Stimulated activated CD4-positive, alpha-beta T cell treated with anti-CD3 and anti-CD28 coated beads, Interleukin-12 subunit alpha, Interleukin-12 subunit beta, amount 100 ng/mL, for 4 hours (primary cell): ENCODE results near the gene C11orf86.
"Not testable (repeated sequence)": the region's sequence is repeated elsewhere in the genome, so short reads cannot be mapped to it uniquely, and the experiment has no call there.

ENCODE experiments used
- DNase-seq: peaks from one replicate; pipeline ENCODE4 v3.0.0-alpha.2; 2020

C11orf86 gene

DNA sequence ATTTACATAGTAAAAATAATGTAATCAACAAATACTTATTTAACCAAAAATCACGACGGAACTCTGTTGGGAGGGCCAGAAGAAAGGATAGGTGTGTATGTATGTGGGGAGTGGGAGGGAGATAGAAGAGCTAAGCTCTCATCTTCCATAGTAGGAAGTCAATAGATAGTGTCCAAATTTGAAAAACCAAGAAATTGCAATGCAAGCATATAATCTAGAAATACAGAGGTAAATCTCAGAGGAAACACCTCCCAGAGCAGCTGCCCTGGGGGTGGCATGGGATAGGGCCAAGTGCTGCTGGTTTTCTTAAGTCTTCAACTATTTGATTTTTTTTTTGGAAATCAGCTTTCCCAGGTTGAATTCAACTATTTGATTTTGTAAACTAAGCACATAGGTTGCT, 16.9 kb downstream of the C11orf86 start:
- DNase-seq: no peak

DNA sequence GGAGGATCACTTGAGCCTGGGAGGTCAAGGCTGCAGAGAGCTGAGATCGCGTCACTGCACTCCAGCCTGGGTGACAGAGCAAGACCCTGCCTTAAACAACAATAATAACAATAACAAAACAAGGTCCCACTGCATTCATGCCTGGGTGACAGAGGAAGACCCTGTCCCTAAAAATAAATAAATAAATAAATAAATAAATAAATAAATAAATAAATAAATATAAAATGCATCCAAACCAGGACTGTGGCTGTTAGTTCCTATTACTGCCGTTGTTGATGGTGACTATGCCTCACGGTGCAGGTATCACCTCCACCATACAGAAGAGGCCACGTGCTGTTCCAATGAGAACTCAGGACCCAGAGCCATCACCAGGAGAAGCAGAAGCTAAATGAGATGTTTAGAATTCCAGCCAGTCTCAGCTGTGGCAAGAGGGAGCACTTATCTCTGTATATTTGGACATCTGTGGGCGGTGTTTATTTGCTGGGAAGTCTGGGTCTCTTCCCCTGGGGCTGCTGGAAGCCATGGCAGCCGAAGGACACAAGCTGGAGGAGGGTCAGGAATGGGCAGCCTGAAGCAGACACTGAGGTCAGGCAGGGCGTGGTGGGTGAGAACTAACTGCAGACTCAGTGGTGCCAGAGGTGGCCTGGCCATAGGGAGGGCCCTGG, 21.6 kb downstream of the C11orf86 start:
- DNase-seq: no peak

DNA sequence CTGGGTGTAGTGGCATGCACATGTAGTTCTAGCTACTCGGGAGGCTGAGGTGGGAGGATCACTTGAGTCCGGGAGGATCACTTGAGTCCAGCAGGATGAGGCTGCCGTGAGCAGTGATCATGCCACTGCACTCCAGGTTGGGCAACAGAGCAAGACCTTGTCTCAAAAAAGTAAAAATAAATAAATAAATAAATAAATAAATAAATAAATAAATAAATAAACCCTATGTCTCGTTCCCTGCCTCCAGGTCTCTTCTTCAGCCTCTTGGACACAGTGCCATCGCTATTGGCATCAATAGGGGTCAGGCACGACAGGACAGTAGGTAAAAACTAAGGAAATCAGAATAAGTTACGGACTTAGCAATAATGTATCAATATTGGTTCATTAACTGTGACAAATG, 24.5 kb downstream of the C11orf86 start:
- DNase-seq: no peak

- no peak for DNase-seq
Observed at GRCh38 chr11:67001332-67001731, 26.2 kb downstream of the C11orf86 start.

GRCh38 chr11:67002297-67002913, 27.3 kb downstream of the C11orf86 start:
- DNase-seq: no peak

- no peak for DNase-seq
Observed at GRCh38 chr11:67002921-67003411, 27.9 kb downstream of the C11orf86 start.

- not testable (repeated sequence) for DNase-seq
Observed at GRCh38 chr11:67005200-67005599, 30.1 kb downstream of the C11orf86 start.

- DNase-seq: no peak
Observed at GRCh38 chr11:67006029-67006884, 31.2 kb downstream of the C11orf86 start.

- no peak for DNase-seq
Observed at GRCh38 chr11:67007126-67007525, 32.0 kb downstream of the C11orf86 start.

- DNase-seq: no peak
Observed at GRCh38 chr11:67010296-67010905, 35.3 kb downstream of the C11orf86 start.

GRCh38 chr11:67013511-67014045, 38.5 kb downstream of the C11orf86 start:
- DNase-seq: no peak

GRCh38 chr11:67014343-67014742, 39.2 kb downstream of the C11orf86 start:
- no peak for DNase-seq

DNA sequence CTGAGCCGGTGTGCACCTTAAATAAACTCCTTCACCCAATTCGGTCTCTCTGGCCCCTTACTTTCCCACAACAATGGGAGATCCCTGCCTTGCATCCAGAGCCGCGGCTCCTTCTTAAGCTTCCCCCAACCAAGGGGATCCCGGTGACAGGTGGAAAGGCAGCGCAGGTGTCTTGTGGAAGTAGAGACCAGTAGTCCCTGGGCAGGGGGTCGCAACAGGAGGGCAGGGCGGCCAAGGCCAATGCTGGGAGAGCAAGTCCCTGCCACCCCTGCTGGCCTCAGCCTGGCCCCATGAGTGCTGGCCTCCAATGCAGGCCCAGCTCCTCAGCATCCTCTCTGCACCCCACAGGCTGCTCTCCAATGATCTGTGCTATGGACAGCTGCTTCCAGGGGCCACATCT, 39.9 kb downstream of the C11orf86 start:
- DNase-seq: no peak

DNA sequence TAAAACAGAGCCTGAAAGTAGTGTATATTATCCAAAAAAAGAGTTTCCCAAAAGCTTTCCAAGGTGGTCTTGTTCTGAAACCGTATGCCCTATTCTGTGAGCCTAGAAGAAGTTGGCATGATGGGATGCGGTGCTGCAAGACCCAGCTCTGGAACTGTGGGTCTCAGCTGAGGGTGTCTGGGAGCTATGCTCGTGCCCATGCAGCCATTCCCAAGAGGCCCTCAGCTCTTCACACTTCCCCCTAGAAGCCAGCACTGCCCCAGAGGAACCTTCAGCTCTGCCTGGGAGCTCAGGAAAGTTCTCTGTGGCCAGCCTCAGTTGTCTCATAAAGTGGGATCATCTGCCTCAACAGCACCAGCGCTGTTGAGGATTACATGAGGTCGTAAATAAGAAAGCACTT, 41.4 kb downstream of the C11orf86 start:
- no peak for DNase-seq

- no peak for DNase-seq
Observed at GRCh38 chr11:67020949-67021348, 45.8 kb downstream of the C11orf86 start.

- DNase-seq: no peak
Observed at GRCh38 chr11:67022341-67022933, 47.3 kb downstream of the C11orf86 start.

- DNase-seq: peak; percentile 16
Observed at GRCh38 chr11:67022961-67023956, 48.2 kb downstream of the C11orf86 start, which contains the start of gene SYT12. Gene SYT12 (plus strand): TSS chr11:67023134. CDS start chr11:67030145, 7,011 bp downstream.

DNA sequence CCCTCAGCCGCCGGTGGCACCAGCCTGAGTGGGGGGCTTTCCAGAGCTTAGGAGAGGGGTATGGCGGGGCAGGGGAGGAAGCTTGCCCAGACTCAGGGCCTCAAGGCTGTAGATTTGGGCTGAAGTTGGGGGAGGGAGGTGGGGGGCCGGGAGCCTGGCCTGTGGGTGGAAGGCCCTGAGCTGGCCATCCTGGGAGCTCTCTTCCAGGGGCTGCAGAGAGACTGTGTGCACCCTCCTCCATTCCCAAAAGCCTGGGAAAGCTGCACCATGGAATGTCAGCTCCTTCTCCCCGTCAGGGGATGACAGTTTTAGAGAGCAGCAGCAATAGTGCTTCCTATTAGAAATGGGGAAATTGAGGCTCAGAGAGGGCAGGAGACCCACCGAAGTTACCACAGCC, 48.9 kb downstream of the C11orf86 start:
- no peak for DNase-seq

DNA sequence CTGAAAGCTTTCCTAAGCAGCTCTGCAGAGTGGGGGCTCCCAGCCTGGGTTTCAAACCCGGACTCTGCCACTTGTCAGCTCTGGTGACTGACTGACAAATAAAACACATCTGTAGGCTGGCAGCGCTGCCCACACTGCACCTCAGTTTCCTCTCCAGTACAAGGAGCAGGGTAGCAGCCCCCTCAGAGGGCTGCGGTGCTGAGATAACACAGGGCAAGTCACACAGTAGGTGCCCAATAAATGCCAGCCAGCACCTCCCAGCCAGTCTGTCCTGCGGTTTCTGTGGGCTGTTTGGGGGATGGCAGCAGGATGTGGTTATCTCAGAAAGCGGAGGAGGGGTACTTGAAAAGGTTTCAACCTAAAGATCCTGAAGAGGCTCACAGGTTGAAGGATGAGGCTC, 49.3 kb downstream of the C11orf86 start:
- peak; percentile 32 for DNase-seq

DNA sequence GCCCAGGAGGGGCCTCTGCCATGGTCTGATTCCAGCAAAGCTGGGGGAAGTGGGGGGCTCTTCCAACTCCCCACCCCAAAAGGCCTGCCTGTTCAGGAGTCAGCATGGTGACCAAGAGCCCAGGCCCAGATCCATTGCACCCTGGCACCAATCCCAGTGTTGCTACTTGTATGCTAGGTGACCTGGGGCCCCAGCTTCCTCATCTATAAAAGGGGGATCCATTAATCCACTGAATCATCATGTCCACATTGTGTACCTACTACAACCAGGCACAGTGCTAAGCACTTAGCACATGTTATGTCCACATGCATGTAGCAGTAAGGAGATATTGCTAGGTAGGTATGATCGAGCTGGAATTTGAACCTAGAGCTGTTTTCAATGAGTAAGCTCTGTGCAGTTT, 49.9 kb downstream of the C11orf86 start:
- no peak for DNase-seq

DNA sequence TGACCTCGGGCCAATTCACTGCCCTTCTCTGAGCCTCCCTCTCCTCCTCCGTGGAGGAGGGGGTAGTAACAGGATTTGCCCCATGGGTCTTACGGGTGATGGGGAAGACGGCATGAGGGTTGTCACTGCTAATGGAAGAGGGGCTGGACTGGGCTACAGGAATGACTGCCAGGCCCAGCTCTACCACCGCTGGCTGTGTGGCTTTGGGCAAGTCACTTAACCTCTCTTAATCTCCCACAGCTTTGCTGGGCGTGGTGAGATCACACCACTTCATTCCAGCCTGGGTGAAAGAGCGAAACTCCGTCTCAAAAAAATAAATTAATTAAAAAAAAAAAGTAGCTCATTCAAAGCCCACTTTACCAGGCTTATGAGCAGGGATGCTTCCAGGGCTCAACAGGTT, 50.6 kb downstream of the C11orf86 start:
- no peak for DNase-seq
